Neural cell (in vitro differentiated cells): ENCODE data around the gene PLEKHH3. TPM values are rescaled to one million over a fixed set of nuclear protein-coding genes. Genes with fewer than 3 reads are reported as not detected.
A peak's percentile ranks its signal among the peaks of the same experiment; 100 is the strongest.

Experiments
- H2AFZ ChIP-seq: fragments of 200-600, 300-800 bp; sonication (generic), shearing (Covaris generic); 2 replicates; pipeline ENCODE4 v1.6.0; 2014; ENCODE audit warnings: low read depth, mild to moderate bottlenecking, antibody characterized with exemption, low read length, moderate library complexity
- H3F3A ChIP-seq: fragments of 200-600 bp; shearing (Covaris generic); 2 replicates; pipeline ENCODE4 v1.6.1; 2016; ENCODE audit warnings: mild to moderate bottlenecking, moderate library complexity, mixed read lengths, antibody characterized with exemption, low read length; ENCODE audit not compliant: insufficient read depth, poor library complexity, severe bottlenecking
- H3K27ac ChIP-seq: fragments of 200-600, 300-800 bp; sonication (generic), shearing (Covaris generic); 2 replicates; pipeline ENCODE4 v1.5.1; 2014; ENCODE audit warnings: mild to moderate bottlenecking, low read length, moderate library complexity
- H3K27me3 ChIP-seq: fragments of 300-800, 200-600 bp; sonication (generic), shearing (Covaris generic); 2 replicates; pipeline ENCODE4 v1.6.0; 2014; ENCODE audit warnings: mild to moderate bottlenecking, low read depth, low read length, moderate library complexity; ENCODE audit not compliant: insufficient read depth
- H3K36me3 ChIP-seq: fragments of 300-800, 200-600 bp; sonication (generic), shearing (Covaris generic); 2 replicates; pipeline ENCODE4 v1.5.1; 2014; ENCODE audit warnings: mild to moderate bottlenecking, antibody characterized with exemption, low read length, moderate library complexity; ENCODE audit not compliant: insufficient read depth
- H3K4me2 ChIP-seq: fragments of 300-800, 200-600 bp; sonication (generic), shearing (Covaris generic); 2 replicates; pipeline ENCODE4 v1.6.0; 2014; ENCODE audit warnings: mild to moderate bottlenecking, low read length
- H3K4me3 ChIP-seq: fragments of 300-800, 200-600 bp; sonication (generic), shearing (Covaris generic); 2 replicates; pipeline ENCODE4 v1.5.1; 2014; ENCODE audit warnings: mild to moderate bottlenecking, low read length, moderate library complexity
- H3K79me2 ChIP-seq: fragments of 200-600 bp; shearing (Covaris generic); replicated peaks from 2 replicates; pipeline ENCODE4 v1.6.0; 2014; ENCODE audit warnings: mild to moderate bottlenecking, low read length, moderate library complexity; ENCODE audit not compliant: insufficient read depth
- H3K9ac ChIP-seq: fragments of 300-800, 200-600 bp; sonication (generic), shearing (Covaris generic); 2 replicates; pipeline ENCODE4 v1.6.1; 2016; ENCODE audit warnings: mild to moderate bottlenecking, low read length, mixed read lengths
- H3K9me2 ChIP-seq: fragments of 200-600 bp; shearing (Covaris generic); 2 replicates; pipeline ENCODE4 v1.6.1; 2016; ENCODE audit warnings: mild to moderate bottlenecking, low read length, mixed read lengths; ENCODE audit not compliant: insufficient read depth
- H3K9me3 ChIP-seq: fragments of 200-600, 300-800 bp; sonication (generic), shearing (Covaris generic); 2 replicates; pipeline ENCODE4 v1.6.1; 2016; ENCODE audit warnings: mild to moderate bottlenecking, mixed run types, low read length, moderate library complexity, mixed read lengths
- H4K20me1 ChIP-seq: fragments of 200-600 bp; shearing (Covaris generic); 2 replicates; pipeline ENCODE4 v1.6.1; 2016; ENCODE audit warnings: mild to moderate bottlenecking, mixed run types; ENCODE audit not compliant: insufficient read depth
- CTCF ChIP-seq: fragments of 450-650 bp; IDR thresholded peaks from 2 replicates; pipeline ENCODE4 v1.5.1; 2014; ENCODE audit warnings: antibody characterized with exemption, mild to moderate bottlenecking, moderate library complexity; ENCODE audit not compliant: poor library complexity, severe bottlenecking
- EP300 ChIP-seq: fragments of 450-650 bp; conservative IDR thresholded peaks from 2 replicates; pipeline ENCODE4 v1.6.1; 2014; ENCODE audit warnings: antibody characterized with exemption, mild to moderate bottlenecking, moderate library complexity; ENCODE audit not compliant: poor library complexity, severe bottlenecking
- EZH2 ChIP-seq: fragments of 200-600, 300-800 bp; shearing (Covaris generic), sonication (generic); IDR thresholded peaks from 2 replicates; pipeline ENCODE4 v1.6.1; 2014; ENCODE audit warnings: antibody characterized with exemption, low read length, borderline replicate concordance, mild to moderate bottlenecking; ENCODE audit not compliant: insufficient read depth, poor library complexity, severe bottlenecking
- MXI1 ChIP-seq: fragments of 450-650 bp; conservative IDR thresholded peaks from 2 replicates; pipeline ENCODE4 v1.6.1; 2014; ENCODE audit warnings: antibody characterized with exemption, mild to moderate bottlenecking; ENCODE audit not compliant: poor library complexity, severe bottlenecking
- POLR2AphosphoS5 ChIP-seq: IDR thresholded peaks from 2 replicates; pipeline ENCODE4 v1.6.1; 2012
- RAD21 ChIP-seq: fragments of 450-650 bp; conservative IDR thresholded peaks from 2 replicates; pipeline ENCODE4 v1.6.1; 2014; ENCODE audit warnings: antibody characterized with exemption, mild to moderate bottlenecking, moderate library complexity
- SMC3 ChIP-seq: fragments of 450-650 bp; conservative IDR thresholded peaks from 2 replicates; pipeline ENCODE4 v1.6.1; 2014; ENCODE audit warnings: antibody characterized with exemption, mild to moderate bottlenecking, moderate library complexity; ENCODE audit not compliant: poor library complexity
- TAF1 ChIP-seq: IDR thresholded peaks from 2 replicates; pipeline ENCODE4 v1.6.1; 2012; ENCODE audit warnings: low read depth
- polyA plus RNA-seq: library from polyadenylated mRNA; depleted of rRNA; stranded (reverse); fragments of >200 nt; gene quantifications from 2 replicates; pipeline ENCODE4 v1.2.3, GENCODE V29; 2014
- TF ChIP-seq, protein P1 (sequence below): IDR thresholded peaks from 2 replicates; pipeline ENCODE4 v1.6.1; 2012; ENCODE audit warnings: borderline replicate concordance

Gene PLEKHH3
- polyA plus RNA-seq, 1 donor from 2014 or later: 18.4 TPM

DNA sequence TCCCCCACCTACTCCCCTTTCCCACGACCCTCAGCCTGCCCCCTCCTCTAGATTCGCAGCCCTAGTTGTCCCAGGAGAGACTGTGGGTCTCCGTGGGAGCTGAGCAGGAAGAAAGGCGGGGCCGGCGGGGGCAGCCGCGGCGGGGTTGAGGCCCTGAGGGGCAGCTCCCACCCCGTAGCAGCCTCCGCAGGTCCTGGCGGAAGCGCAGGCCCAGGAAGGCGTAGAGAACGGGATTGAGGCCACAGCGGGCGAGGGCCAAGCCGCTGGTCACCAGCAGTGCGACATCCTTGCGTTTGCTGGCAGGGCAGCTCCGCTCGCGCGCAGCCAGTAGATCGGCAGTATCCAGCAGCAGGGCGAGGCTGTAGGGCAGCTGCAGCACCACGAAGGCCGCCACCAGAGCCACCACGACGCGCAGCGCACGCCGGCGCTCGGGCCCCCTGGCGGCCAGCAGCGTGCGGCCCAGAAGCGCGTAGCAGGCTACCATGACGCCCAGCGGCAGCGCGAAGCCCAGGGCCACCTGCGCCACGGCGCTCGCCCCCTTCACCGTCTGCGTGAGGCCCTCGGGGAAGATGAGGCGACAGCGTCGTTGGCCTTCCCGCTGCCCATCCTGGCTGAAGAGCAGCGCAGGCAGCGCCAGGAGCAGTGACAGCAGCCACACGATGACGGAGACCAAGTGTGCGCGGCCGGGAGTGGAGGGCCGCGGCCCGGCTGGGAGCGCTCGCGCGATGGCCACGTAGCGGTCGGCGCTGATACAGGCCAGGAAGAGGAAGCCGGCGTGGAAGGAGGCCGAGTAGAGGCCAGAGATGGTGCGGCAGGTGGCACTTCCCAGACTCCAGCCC, 2.9 kb upstream of the PLEKHH3 start:
- TF ChIP-seq MXI1 (peak; percentile 43), RAD21 (peak; percentile 64), TAF1 (no peak), CTCF (peak; percentile 83), EZH2 (no peak), POLR2AphosphoS5 (peak; percentile 25), EP300 (no peak), SMC3 (peak; percentile 78)
- TF ChIP-seq, protein P1, sequence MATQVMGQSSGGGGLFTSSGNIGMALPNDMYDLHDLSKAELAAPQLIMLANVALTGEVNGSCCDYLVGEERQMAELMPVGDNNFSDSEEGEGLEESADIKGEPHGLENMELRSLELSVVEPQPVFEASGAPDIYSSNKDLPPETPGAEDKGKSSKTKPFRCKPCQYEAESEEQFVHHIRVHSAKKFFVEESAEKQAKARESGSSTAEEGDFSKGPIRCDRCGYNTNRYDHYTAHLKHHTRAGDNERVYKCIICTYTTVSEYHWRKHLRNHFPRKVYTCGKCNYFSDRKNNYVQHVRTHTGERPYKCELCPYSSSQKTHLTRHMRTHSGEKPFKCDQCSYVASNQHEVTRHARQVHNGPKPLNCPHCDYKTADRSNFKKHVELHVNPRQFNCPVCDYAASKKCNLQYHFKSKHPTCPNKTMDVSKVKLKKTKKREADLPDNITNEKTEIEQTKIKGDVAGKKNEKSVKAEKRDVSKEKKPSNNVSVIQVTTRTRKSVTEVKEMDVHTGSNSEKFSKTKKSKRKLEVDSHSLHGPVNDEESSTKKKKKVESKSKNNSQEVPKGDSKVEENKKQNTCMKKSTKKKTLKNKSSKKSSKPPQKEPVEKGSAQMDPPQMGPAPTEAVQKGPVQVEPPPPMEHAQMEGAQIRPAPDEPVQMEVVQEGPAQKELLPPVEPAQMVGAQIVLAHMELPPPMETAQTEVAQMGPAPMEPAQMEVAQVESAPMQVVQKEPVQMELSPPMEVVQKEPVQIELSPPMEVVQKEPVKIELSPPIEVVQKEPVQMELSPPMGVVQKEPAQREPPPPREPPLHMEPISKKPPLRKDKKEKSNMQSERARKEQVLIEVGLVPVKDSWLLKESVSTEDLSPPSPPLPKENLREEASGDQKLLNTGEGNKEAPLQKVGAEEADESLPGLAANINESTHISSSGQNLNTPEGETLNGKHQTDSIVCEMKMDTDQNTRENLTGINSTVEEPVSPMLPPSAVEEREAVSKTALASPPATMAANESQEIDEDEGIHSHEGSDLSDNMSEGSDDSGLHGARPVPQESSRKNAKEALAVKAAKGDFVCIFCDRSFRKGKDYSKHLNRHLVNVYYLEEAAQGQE: no peak
- Histone ChIP-seq H4K20me1 (no peaks in the 10 kb centered on the region), H3K36me3 (no peaks in the 10 kb centered on the region), H3K79me2 (peaks cover 12% of the 10 kb centered on the region), H3K9me2 (no peaks in the 10 kb centered on the region), H2AFZ (no peak overlapping the region), H3K4me2 (no peak overlapping the region), H3F3A (no peaks in the 10 kb centered on the region), H3K9me3 (no peaks in the 10 kb centered on the region), H3K4me3 (peak overlapping the region; percentile 78), H3K9ac (peak overlapping the region; percentile 83), H3K27me3 (no peaks in the 10 kb centered on the region), H3K27ac (peak overlapping the region; percentile 95)

DNA sequence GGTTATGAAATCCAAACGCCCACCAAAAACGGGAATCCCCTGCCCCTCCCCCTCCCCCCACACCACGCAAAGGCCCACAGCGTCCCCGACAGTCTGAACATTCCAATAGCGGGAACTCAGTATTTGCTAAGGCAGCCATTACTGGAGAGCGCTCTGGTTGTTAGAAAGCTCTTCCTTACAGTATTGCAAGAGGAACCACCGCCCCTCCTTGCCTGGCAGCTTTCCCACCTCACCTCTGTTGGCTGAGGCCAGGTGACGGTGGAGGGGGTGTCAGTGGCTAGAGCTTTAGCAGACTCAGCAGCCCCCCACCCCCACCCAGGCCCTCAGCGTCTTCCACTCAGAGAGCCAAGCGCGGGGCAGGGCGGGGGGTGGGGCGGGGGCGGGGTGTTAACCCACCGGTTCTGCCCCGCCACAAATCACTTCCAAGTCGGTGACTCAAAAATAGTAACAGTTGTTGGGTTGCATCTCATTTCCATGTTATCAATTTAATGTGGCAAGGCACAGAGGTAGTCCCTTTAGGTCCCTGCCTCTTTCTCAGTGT, 2.2 kb upstream of the PLEKHH3 start:
- Histone ChIP-seq H3K9me2 (no peaks in the 10 kb centered on the region), H3F3A (no peaks in the 10 kb centered on the region), H3K36me3 (no peaks in the 10 kb centered on the region), H3K27ac (peak overlapping the region; percentile 95), H3K79me2 (peaks cover 12% of the 10 kb centered on the region), H3K9me3 (no peaks in the 10 kb centered on the region), H3K9ac (peak overlapping the region; percentile 83), H3K4me2 (peak overlapping the region; percentile 95), H3K4me3 (peak overlapping the region; percentile 78), H4K20me1 (no peaks in the 10 kb centered on the region), H2AFZ (no peak overlapping the region), H3K27me3 (no peaks in the 10 kb centered on the region)
- TF ChIP-seq, protein P1: no peak
- TF ChIP-seq POLR2AphosphoS5: peak; percentile 8
